Endothelial cell of umbilical vein (primary cell): ENCODE data around the gene CYB5R2. TPM values are rescaled to one million over a fixed set of nuclear protein-coding genes. Genes with fewer than 3 reads are reported as not detected.

ENCODE experiments used
- BruUV-seq: library from RNA; stranded (reverse); fragments of 400-500 nt; replicated peaks from 2 replicates; lab custom pipeline; 2021; lab: Mats Ljungman, UMichigan
- CTCF ChIA-PET: fragments of 300-600, 350-600 bp; sonication (Branson Sonifier 250); formaldehyde crosslinking; loops from one replicate; lab custom pipeline; 2021; ENCODE audit warnings: antibody characterized with exemption, inconsistent platforms; lab: Charles Lee
- POLR2A ChIA-PET: fragments of 300-600, 350-600 bp; sonication (Branson Sonifier 250); formaldehyde crosslinking; loops from one replicate; lab custom pipeline; 2021; ENCODE audit warnings: antibody characterized with exemption, inconsistent platforms; lab: Charles Lee
- DNase-seq: peaks from one replicate; pipeline ENCODE4 v3.0.0-alpha.2; 2011; ENCODE audit warnings: low read depth, low spot score
- FAIRE-seq: peaks from 2 replicates; lab custom pipeline; 2011; peaks lifted over from hg19 to GRCh38; lab: Jason Lieb, UNC
- H2AFZ ChIP-seq: 2 replicates; pipeline ENCODE4 v1.6.0; 2012; ENCODE audit warnings: low read depth, low read length, control low read depth, inconsistent platforms
- H3K27ac ChIP-seq: 2 replicates; pipeline ENCODE4 v1.5.1; 2011; ENCODE audit warnings: low read depth, mild to moderate bottlenecking, control low read depth, low read length, moderate library complexity; ENCODE audit not compliant: insufficient read depth
- H3K27me3 ChIP-seq, 2 experiments: 2 replicates each; pipeline versions ENCODE4 v1.6.0 to v1.6.1; 2011; ENCODE audit warnings: low read length in 2 of 2, mixed read lengths in 1 of 2; ENCODE audit not compliant: control insufficient read depth in 2 of 2, insufficient read depth in 2 of 2
- H3K36me3 ChIP-seq, 2 experiments: 2 replicates in 1 of 2; 3 replicates in 1 of 2; pipeline ENCODE4 v1.5.1; 2011; ENCODE audit warnings: low read length in 2 of 2, mild to moderate bottlenecking in 1 of 2, moderate library complexity in 1 of 2; ENCODE audit not compliant: control insufficient read depth in 2 of 2, insufficient read depth in 2 of 2; ENCODE audit errors: extremely low read depth in 1 of 2
- H3K4me1 ChIP-seq: 3 replicates; pipeline ENCODE4 v1.5.1; 2011; ENCODE audit warnings: mild to moderate bottlenecking, low read length; ENCODE audit not compliant: control insufficient read depth, insufficient read depth; ENCODE audit errors: extremely low read depth
- H3K4me2 ChIP-seq: 2 replicates; pipeline ENCODE4 v1.6.1; 2011; ENCODE audit warnings: low read length, control low read depth, mixed read lengths; ENCODE audit not compliant: insufficient read depth
- H3K4me3 ChIP-seq, 3 experiments: fragments of 200-600 bp in 1 of 3; sonication (generic), shearing (Covaris generic) in 1 of 3; replicated peaks in 1 of 3; 2 replicates each; pipeline ENCODE4 v1.5.1; 2011 to 2016; ENCODE audit warnings: control low read depth in 3 of 3, low read length in 3 of 3, mild to moderate bottlenecking in 2 of 3, inconsistent platforms in 1 of 3, low read depth in 1 of 3, moderate library complexity in 1 of 3; ENCODE audit not compliant: insufficient read depth in 1 of 3
- H3K79me2 ChIP-seq: 2 replicates; pipeline ENCODE4 v1.6.0; 2012; ENCODE audit warnings: low read length, inconsistent platforms; ENCODE audit not compliant: control insufficient read depth, insufficient read depth
- H3K9ac ChIP-seq: replicated peaks from 2 replicates; pipeline ENCODE3; 2011; ENCODE audit warnings: low read length, control low read depth; ENCODE audit not compliant: insufficient read depth; ENCODE audit errors: extremely low read depth
- H3K9me1 ChIP-seq: replicated peaks from 3 replicates; pipeline ENCODE4 v1.6.0; 2011; ENCODE audit warnings: mild to moderate bottlenecking, low read length; ENCODE audit not compliant: control insufficient read depth, insufficient read depth; ENCODE audit errors: extremely low read depth
- H3K9me3 ChIP-seq: replicated peaks from 2 replicates; pipeline ENCODE4 v1.5.1; 2012; ENCODE audit warnings: low read length, inconsistent platforms; ENCODE audit not compliant: control insufficient read depth, insufficient read depth
- H4K20me1 ChIP-seq: replicated peaks from 2 replicates; pipeline ENCODE3; 2011; ENCODE audit warnings: mild to moderate bottlenecking, low read length; ENCODE audit not compliant: control insufficient read depth, insufficient read depth; ENCODE audit errors: extremely low read depth
- CTCF ChIP-seq, 2 donors: IDR thresholded peaks; 1 replicate in 1 of 2; 2 replicates in 1 of 2; pipeline ENCODE4 v1.5.1; 2011; ENCODE audit warnings: low read length in 2 of 2, mild to moderate bottlenecking in 2 of 2, moderate library complexity in 2 of 2, control low read depth in 1 of 2, inconsistent platforms in 1 of 2, low read depth in 1 of 2; ENCODE audit not compliant: insufficient read depth in 1 of 2; ENCODE audit errors: extremely low read depth in 1 of 2
- EZH2 ChIP-seq: IDR thresholded peaks from 2 replicates; pipeline ENCODE4 v1.6.1; 2012; ENCODE audit warnings: borderline replicate concordance, low read depth, mild to moderate bottlenecking, moderate library complexity, low read length, inconsistent platforms; ENCODE audit not compliant: severe bottlenecking
- FOS ChIP-seq: IDR thresholded peaks from 2 replicates; pipeline ENCODE4 v1.6.1; 2011; ENCODE audit warnings: mild to moderate bottlenecking, low read length, moderate library complexity, borderline replicate concordance; ENCODE audit not compliant: insufficient read depth
- GATA2 ChIP-seq: IDR thresholded peaks from 2 replicates; pipeline ENCODE4 v1.7.0; 2011; ENCODE audit warnings: low read depth, mild to moderate bottlenecking, moderate library complexity, mixed read lengths, low read length; ENCODE audit not compliant: insufficient read length, insufficient read depth
- JUN ChIP-seq: IDR thresholded peaks from 2 replicates; pipeline ENCODE4 v1.6.1; 2011; ENCODE audit warnings: borderline replicate concordance, low read depth; ENCODE audit not compliant: insufficient read length, insufficient read depth
- MYC ChIP-seq: IDR thresholded peaks from one replicate; pipeline ENCODE4 v1.6.1; 2011; ENCODE audit warnings: mild to moderate bottlenecking, low read depth, low read length
- POLR2A ChIP-seq: IDR thresholded peaks from 2 replicates; pipeline ENCODE4 v1.6.1; 2012; ENCODE audit warnings: low read depth, mild to moderate bottlenecking, control low read depth, low read length
- POLR2AphosphoS5 ChIP-seq: IDR thresholded peaks from 2 replicates; pipeline ENCODE4 v1.6.1; 2012; ENCODE audit warnings: low read depth, mild to moderate bottlenecking, control low read depth, low read length, moderate library complexity; ENCODE audit not compliant: insufficient read depth
- dilution Hi-C: fragments of 300-500 bp; cut with MboI; formaldehyde crosslinking; loops from one replicate; pipeline ENCODE4 v1.15.0; 2019; ENCODE audit warnings: low sequenced_read_pairs; ENCODE audit not compliant: extremely low pct_ligation_motif_present
- intact Hi-C: fragments of 100-400 bp; cut with micrococcal nuclease; formaldehyde crosslinking; loops from one replicate; pipeline ENCODE4 v1.10.0; 2022
- polyA plus RNA-seq, 4 experiments: library from polyadenylated mRNA; depleted of rRNA in 3 of 4; stranded (reverse) in 3 of 4; unstranded in 1 of 4; fragments of >200 nt; gene quantifications; 2 replicates each; pipeline versions ENCODE4 v1.2.1 to v1.2.3, GENCODE V29; 2011 to 2012; ENCODE audit warnings: missing spikeins in 1 of 4
- total RNA-seq: library from RNA; stranded (reverse); gene quantifications from 2 replicates; pipeline ENCODE4 v1.2.3, GENCODE V29; 2021
- TF ChIP-seq, protein P1 (sequence below): IDR thresholded peaks from 2 replicates; pipeline ENCODE4 v1.6.1; 2011; ENCODE audit not compliant: insufficient read depth, insufficient read length

Gene CYB5R2
- total and polyA plus RNA-seq, 2 donors (not counting 3 experiments of a cell fraction or from before 2014, with no cell fraction given) = 4.8 to 5.0 TPM

DNA sequence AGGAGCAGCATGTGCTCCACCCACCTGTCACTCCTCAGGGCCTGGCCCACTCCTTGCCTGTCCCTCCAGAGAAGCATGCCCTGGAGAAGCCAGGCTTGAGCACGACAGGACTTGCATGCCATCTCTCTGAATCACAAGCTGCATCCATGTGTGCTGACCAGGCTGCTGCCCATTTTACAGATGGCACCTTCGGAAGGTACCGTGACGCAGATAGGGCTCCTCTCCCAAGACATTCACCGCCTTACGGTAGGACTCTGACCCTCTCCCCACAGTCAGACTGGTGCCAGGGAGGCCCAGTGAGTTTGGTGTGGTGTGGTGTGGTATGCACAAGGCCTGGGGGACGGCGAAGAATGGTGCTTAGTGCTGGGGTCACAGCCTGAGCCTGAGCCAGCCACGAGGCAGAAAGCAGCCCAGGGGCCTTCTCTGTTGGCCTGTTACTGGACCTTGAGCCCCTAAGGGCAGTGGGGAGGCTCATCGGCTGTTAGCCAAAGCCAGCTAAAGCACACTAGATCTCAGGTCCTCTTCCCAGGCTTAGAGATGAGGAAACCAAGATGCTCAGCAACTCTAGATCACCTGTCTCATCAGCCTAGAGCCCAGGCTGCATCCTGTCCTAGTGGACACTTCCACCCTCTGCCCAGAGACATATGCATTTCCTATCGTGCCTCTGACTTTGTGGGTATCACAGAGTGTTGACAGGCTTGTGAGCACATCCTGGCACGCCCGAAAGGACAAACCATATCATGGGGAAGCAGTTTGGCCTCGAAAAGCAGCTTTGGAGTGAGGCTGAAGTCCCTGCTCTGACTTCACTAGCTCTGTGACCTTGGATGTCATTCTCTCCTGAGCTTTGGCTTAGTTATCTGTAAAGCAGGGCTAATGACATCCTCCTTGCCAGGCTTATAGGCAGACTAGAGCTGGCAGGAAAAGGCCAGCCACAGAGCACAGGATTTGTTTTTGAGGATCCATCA, 17.8 kb downstream of the CYB5R2 start:
- H3K27ac ChIP-seq = no peak overlapping the region
- no peak overlapping the region for H3K4me3 ChIP-seq
- no peak overlapping the region for H2AFZ ChIP-seq
- H3K4me1 ChIP-seq = no peaks in the 10 kb centered on the region
- CTCF ChIA-PET = interaction anchor here (1.2 to 10.0 kb wide), 8 partner anchors 11 to 143 kb away, joined by 3 to 766 read pairs (median 16); partner anchors contain the start of gene PPFIBP2
- DNase-seq (no peak), FAIRE-seq (no peak)
- no peaks in the 10 kb centered on the region for H3K9me3 ChIP-seq
- no peak overlapping the region for H3K4me2 ChIP-seq
- TF ChIP-seq EZH2 = no peak
- no peak for TF ChIP-seq MYC
- no peak for TF ChIP-seq JUN
- no peak for TF ChIP-seq CTCF (IDR thresholded peaks at IDR 0.05; ENCODE audit: extremely low read depth in 1 of 2, insufficient read depth in 1 of 2, low read depth in 1 of 2, low read length in 2 of 2)
- TF ChIP-seq GATA2 = no peak
- TF ChIP-seq FOS = no peak
- no peak for TF ChIP-seq POLR2AphosphoS5
- no peak for TF ChIP-seq POLR2A
- TF ChIP-seq, protein P1, sequence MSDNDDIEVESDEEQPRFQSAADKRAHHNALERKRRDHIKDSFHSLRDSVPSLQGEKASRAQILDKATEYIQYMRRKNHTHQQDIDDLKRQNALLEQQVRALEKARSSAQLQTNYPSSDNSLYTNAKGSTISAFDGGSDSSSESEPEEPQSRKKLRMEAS = no peak
- POLR2A ChIA-PET = no interaction called here
- H3K9me1 ChIP-seq = no peaks in the 10 kb centered on the region
- dilution Hi-C loops = no loop called here
- no peaks in the 10 kb centered on the region for H3K79me2 ChIP-seq
- H3K9ac ChIP-seq = no peak overlapping the region
- no peaks in the 10 kb centered on the region for H3K36me3 ChIP-seq
- H3K27me3 ChIP-seq = no peaks in the 10 kb centered on the region
- H4K20me1 ChIP-seq = no peaks in the 10 kb centered on the region
- BruUV-seq = no TSS peak
- intact Hi-C loops = loop anchor here (2.0 kb wide), 1 partner anchor 213 kb away; no protein-coding TSS in a partner anchor
